NCI-H2107 treated with DMSO at 0.1 percent for 48 hours (cell line): ENCODE measurements around the gene CALML5.
A peak's percentile ranks its signal among the peaks of the same experiment; 100 is the strongest.

Experiments
- DNase-seq: peaks from one replicate; lab custom pipeline; 2025; ENCODE audit not compliant: unreplicated experiment; lab: John Stamatoyannopoulos, UW

Gene CALML5

GRCh38 chr10:5533098-5533731 is 33.8 kb upstream of the CALML5 start:
- no peak for DNase-seq

- no peak for DNase-seq
These were observed 33.3 kb upstream of the CALML5 start for GRCh38 chr10:5532618-5533097.

- DNase-seq: no peak
These were observed 32.9 kb upstream of the CALML5 start for GRCh38 chr10:5532307-5532605.

GRCh38 chr10:5531558-5532306 is 32.4 kb upstream of the CALML5 start:
- DNase-seq: no peak

GRCh38 chr10:5530846-5531557 is 31.6 kb upstream of the CALML5 start:
- no peak for DNase-seq

- DNase-seq: no peak
These were observed 31.0 kb upstream of the CALML5 start for GRCh38 chr10:5530412-5530806.

GRCh38 chr10:5529702-5530411 is 30.5 kb upstream of the CALML5 start:
- DNase-seq: no peak

GRCh38 chr10:5528989-5529701 is 29.8 kb upstream of the CALML5 start:
- no peak for DNase-seq

GRCh38 chr10:5527332-5528200 is 28.2 kb upstream of the CALML5 start:
- DNase-seq: peak; percentile 45

GRCh38 chr10:5526691-5527331 is 27.4 kb upstream of the CALML5 start:
- DNase-seq: no peak

GRCh38 chr10:5525561-5526341 is 26.4 kb upstream of the CALML5 start:
- DNase-seq: no peak

GRCh38 chr10:5524641-5525560 is 25.5 kb upstream of the CALML5 start, which contains the start of gene CALML3:
Gene CALML3 (plus strand): TSS chr10:5524961. CDS start chr10:5525086, 125 bp downstream.
- DNase-seq: peak; percentile 21

GRCh38 chr10:5523796-5524574 is 24.6 kb upstream of the CALML5 start:
- no peak for DNase-seq

GRCh38 chr10:5522913-5523560 is 23.7 kb upstream of the CALML5 start:
- no peak for DNase-seq

- no peak for DNase-seq
These were observed 19.7 kb upstream of the CALML5 start for GRCh38 chr10:5519054-5519453.

GRCh38 chr10:5518143-5518542 is 18.8 kb upstream of the CALML5 start:
- DNase-seq: peak; percentile 93
